GM21447 (cell line): ENCODE data around the gene CTDNEP1.

ENCODE experiments used
- ATAC-seq: cut with Tn5 transposase; IDR thresholded peaks from one replicate; pipeline ENCODE4 v1.9.1; 2021; ENCODE audit not compliant: unreplicated experiment

Gene CTDNEP1

DNA sequence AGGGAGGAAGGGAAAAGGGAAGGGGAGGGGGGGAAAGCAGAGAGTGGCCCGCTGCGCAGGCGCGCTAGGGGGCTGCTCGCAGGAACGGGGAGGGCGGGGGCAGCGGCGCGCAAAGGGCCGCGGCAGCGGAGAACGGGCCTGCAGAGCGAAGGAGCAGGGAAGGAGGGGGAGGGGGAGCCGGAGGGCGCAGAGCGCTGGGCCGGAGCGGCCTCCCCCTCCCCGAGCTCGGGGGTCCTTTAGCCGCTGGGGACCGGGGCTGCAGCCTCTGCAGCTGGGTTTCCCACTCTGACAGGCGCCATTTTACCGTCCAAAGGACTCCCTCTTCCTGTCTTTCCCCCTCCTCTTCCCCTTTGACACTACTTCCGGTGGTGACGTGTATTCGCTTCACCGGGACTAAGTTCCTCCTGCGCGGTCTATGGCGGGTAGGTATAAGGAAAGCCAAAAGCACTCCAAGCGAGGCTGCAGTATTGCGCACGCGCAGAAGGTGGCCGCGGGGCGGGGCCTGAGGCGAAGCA lies at the start of gene CTDNEP1:
TSS of gene CTDNEP1 (minus strand) at position 74 of the 515 bp plus-strand sequence. CDS start 438 bp downstream, outside the sequence.
- ATAC-seq = peak; percentile 85

DNA sequence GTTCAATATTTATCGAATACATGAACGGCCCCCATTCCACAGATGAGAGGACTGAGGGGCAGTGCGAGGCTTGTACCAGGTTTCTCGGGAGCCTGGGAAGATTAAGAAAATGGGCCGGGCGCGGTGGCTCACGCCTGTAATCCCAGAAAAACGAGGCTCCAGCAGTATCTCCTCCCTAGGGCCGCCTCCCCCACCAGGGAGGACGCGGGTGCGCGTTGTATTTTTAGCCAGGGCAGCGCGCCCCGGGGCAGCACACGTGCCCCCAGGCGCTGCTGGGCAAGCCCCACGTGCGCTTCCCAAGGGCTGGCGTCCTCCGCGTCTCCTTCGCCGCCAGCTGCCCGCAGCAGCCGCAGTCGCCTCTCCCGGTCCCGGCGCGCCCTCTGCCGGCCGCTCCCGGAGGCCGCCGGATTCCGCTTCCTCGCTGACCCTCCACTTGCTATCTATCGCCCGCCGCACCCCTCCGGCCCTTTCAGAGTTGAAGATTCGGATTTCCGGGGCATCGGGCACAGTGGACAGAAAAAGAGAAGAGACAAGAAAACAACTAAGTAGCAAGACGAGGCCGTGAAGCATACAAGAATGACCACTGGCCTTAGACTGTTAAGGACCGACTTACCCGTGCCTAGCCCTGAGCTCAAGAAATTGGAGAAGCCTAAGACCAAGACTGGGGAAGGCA lies 44.8 kb upstream of the CTDNEP1 start:
- ATAC-seq = no peak

DNA sequence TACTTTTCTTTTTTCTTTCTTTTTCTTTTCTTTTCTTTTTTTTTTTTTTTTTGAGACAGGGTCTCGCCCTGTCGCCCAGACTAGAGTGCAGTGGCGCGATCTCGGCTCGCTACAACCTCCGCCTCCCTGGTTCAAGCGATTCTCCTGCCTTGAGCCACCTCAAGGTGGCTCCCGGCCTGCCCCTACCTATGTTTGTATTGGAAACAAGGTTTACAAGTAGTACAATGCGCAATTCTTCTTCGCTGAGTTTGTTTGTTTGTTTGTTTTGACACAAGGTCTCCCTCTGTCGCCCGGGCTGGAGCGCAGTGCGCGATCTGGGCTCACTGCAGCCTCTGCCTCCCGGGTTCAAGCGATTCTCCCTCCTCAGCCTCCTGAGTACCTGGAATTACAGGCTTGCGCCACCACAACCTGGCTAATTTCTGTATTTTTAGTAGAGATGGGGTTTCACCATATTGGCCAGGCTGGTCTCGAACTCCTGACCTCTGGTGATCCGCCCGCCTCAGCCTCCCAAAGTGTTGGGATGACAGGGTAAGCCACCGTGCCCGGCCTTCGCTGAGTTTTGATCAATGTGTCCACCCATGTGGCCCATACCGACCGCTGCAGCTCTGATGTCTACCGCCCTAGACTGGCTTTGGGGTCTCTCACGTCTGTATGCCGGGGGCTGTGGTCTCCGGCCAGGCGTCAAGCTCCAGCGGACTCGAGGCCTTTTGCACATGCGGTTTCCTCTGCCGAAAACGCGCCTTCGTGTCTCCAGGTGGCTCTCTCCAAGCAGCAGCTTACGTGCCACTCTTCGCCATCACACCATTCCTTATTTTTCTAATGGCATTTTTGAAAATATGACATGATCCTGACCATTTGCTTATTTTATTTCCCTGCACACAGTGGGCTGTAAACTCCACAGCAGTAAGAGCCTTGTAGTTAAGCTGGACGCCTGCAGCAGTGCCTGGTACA lies 44.0 kb upstream of the CTDNEP1 start:
- no peak for ATAC-seq

DNA sequence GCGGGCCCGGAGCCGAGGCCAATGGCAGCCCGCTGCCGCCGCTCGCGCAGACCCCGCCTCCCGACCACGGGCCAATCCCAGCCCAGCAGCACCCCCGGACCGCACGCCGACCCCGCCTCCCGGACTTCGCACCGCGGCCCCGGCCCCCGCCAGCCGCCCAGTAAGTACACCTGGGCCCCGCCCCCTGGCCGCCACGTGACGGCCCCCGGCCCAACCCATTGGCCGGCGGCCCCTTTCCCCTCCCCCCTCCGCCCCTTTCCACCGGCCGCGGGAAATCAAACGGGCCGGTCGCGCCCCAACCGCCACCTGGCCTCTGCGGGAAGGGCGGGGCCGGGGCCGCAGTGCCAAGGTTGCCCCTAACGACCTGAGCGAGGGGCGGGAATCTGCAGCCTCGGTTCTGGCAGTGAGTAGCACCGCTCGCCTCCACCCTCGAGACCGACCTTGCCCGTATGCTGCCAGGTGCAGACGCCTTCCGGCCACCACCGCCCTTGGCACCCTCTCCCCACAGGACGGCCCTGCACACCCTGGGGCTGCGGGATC lies 43.1 kb upstream of the CTDNEP1 start, which contains the start of gene YBX2:
TSS of gene YBX2 (minus strand) at position 26 of the 540 bp plus-strand sequence. CDS start 139 bp downstream, outside the sequence.
- no peak for ATAC-seq

DNA sequence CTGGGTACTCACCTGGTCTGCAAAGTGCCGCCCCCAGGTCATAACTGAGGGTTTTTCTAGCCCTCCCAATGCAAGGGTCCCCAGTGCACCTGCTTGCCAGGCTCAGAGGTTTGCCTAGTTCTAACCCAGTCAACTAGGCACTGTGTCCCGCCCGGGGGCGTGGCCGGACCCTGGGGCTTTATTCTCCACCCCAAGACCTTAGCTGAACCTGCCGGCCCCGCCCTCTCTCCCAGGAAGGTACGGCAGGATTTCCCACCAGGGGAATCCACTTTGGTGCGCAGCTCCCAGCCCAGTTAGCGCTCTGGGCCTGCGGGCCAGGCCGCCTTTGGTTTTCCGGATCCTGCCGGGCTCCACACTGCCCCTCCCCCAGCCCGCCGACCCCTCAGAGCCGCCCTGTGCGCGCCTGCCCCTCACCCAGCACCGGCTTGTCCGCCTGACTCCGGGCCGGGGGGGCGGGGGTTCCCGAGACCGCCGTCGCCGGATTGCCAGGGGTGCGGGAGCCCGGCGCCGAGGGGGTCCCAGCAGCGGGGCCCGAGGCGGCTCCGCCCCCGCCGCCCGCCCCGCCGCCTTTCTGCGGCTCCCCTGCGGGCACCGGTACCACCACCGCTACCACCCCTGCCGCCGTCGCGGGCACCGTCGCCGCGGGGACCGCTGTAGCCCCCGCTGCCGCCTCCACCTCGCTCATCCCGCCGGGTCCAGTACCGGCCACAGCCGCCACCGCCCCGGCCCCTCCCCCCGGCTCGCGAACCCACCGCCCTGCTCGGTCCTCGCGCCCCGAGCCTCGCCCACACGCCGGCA lies 42.5 kb upstream of the CTDNEP1 start:
- no peak for ATAC-seq

DNA sequence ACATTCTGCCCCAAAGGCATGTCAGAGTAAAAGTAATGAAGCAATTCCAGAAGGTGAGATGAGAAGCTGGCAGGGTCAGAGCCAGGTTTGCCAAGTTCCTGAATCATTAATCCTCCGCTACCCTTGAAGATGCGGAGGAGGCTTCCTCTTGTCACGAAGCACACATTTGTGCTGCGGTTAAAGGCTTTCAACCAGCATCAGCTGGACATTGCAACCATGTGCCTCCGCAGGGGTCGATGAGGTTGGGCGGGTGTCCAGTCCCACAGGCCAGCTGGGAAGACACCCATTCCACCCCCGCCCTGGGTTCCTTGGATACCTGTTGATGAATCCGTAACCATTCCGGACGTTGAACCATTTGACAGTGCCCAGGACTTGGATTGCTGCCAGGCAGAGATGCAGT lies 41.6 kb upstream of the CTDNEP1 start:
- ATAC-seq = no peak

DNA sequence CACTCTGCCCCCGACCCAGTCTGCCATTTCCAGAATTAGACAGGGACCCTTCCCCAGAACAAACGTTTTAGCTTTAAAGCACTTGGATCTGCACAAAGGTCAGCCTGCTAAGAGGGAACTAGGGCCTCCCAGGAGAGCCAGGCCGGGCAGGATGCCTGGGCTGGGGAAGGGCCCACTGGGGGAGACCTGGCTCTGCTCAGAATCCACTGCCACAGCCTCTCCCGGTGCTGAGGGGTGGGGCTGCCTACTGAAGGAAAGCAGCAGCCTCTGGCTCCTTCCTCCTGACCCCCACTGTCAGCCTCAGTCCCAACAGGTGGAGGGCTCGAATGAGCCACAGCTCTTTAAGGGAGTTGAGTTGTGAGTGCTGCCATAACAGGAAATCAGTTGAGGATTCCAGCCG lies 41.2 kb upstream of the CTDNEP1 start:
- no peak for ATAC-seq

DNA sequence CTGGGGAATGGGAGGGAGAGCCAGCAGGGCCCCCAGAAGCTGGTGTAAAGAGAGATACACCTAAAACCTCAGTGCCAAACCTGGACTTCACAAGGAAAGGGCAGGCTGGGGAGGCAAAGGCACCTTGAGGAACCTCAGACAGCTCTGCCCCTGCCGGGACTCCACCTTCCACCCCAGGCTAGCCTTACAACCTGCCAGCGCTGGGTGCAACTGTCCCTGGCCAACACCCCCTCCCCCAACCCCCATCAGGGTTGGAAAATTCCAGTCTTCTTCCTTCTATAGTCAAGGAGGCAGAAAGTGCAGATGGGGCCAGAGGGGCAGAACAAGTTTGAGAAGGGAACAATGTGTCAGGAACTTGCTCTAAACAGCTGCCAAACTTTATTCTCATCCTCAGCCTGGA lies 40.7 kb upstream of the CTDNEP1 start:
- no peak for ATAC-seq

DNA sequence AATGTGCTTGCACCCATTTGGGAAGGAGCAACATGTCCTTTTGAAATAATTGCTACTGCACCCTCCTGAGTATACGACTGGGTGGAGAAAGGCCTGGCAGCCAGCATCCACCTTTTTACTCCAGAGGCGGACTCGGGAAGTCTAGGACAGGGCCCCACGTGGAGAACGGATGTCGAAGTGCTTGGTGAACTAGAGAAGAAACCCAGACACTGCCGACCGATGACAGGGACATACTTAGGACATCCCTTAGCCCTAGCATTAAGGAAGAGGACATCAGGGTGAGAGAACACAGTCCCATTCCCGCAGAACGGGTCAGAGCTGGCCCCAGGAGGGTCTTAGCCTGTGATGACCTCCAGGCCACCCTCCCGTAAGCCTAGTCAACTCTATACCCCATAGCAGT lies 39.2 kb upstream of the CTDNEP1 start:
- no peak for ATAC-seq

DNA sequence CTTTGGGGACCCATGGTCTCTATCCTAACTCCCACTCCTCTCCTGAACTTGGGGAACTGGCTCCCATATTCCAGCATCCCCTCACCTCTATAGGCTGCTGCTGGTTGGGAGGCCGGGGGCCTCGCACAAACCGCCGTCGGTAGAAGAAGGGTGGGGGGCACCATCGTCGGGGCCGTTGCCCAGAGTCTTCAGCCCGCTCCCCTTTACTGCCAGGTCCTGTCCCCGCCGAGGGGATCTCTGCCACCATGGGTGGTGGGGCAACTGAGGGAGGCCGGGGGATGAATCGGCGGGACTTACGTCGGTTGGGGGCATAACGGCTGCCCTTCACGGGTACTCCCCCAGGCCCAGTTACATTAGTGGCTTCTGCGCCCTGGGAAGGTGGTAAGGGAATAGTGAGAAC lies 38.6 kb upstream of the CTDNEP1 start:
- ATAC-seq = no peak

DNA sequence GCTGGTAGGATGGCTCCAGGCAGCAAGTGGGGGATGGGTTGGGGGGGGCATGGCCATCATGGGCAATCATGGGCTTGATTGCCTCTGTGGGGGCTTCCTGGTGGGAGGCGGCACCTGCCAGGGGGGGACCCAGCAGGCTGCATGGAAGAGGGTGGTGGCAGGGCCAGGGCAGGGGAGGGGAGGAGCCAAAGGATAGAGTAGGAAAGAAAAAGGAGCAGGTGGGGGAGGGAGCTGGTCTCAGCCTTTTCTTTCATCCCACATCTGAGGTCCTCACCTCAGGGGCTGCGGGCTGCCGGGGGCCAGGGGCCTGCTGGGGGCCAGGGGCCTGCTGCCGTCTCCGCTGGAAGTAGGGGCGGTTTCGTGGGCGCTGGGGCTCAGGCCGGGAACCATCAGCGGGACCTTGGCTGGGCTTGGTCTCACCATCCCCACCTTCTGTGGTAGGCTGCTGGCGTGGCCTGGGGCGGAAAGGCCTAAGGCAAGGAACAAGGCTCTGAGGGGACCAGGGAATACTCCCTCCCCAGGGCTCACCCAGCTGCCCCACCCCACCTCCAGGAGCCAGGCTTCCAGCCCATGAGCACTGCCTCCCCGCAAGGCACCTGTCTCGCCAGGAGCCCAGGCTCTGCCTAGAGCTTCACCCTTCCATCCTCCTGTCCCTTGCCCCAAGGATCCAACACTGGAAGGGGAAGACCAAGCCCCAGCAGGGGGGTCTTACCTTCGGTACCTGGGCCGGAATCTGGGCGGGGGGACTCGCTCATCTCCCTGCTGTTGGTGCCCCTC lies 37.9 kb upstream of the CTDNEP1 start:
- ATAC-seq = no peak

DNA sequence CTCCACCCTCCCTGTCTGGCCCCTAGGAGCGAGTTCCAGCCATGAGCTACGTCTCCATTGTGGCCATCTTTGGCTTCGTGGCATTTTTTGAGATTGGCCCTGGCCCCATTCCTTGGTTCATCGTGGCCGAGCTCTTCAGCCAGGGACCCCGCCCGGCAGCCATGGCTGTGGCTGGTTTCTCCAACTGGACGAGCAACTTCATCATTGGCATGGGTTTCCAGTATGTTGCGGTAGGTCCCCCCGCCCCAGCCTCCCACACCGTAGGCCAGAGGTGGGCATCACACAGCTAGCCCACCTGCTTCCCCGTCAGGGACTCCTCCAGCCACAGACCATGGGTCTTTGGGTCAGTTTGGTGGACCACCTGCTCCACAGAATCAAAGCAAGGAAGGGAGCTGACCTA lies 34.1 kb upstream of the CTDNEP1 start:
- no peak for ATAC-seq

DNA sequence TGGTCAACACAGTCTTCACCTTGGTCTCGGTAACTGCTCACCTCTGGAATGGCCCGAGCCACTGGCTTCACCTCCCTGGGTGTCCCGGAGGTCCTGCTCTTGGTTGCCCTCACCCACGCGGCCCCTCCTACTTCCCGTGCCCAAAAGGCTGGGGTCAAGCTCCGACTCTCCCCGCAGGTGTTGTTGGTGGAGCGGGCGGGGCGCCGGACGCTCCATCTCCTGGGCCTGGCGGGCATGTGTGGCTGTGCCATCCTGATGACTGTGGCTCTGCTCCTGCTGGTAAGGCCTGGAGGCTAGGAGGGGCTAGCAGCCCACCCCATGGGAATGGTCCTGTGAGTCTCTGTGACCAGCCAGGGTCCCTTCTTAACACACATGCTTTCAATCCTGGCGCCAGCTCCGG lies 33.4 kb upstream of the CTDNEP1 start:
- no peak for ATAC-seq

DNA sequence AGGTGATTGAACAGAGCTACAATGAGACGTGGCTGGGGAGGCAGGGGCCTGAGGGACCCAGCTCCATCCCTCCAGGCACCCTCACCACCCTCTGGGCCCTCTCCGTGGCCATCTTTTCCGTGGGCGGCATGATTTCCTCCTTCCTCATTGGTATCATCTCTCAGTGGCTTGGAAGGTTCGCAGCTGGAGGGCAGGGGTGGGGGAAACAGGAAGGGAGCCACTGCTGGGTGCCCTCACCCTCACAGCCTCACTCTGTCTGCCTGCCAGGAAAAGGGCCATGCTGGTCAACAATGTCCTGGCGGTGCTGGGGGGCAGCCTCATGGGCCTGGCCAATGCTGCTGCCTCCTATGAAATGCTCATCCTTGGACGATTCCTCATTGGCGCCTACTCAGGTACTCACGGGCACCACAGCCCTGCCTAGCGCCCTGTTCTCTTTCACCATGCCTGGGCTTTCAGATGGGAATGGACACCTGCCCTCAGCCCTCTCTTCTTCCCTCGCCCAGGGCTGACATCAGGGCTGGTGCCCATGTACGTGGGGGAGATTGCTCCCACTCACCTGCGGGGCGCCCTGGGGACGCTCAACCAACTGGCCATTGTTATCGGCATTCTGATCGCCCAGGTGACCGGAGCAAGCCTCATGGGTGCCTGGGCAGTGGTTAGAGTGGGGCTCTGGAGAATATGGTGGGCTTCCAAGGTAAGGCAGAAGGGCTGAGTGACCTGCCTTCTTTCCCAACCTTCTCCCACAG lies 32.1 kb upstream of the CTDNEP1 start:
- ATAC-seq = no peak

DNA sequence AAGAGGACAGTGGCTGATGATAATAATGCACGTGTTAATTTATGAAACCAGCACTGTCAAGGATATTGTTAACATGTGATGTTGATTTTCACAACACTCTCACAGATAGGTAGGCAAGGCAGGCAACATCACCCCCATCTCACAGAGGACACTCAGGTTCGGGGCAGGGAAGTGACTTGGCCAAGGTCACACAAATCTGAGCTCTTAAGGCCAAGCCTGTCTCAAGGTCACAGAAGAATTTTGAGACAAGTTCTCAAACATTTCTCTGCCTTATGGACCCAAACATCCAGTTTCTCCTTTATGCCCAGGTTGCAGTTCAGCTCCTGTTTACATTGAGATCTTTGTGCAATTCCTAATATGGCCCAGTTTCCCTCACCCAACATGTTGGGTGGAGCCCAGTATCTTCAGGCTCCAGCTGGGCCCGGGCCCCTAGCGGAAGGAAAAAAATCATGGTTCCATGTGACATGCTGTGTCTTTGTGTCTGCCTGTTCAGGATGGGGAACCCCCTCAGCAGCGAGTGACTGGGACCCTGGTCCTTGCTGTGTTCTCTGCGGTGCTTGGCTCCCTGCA lies 31.3 kb upstream of the CTDNEP1 start:
- no peak for ATAC-seq

DNA sequence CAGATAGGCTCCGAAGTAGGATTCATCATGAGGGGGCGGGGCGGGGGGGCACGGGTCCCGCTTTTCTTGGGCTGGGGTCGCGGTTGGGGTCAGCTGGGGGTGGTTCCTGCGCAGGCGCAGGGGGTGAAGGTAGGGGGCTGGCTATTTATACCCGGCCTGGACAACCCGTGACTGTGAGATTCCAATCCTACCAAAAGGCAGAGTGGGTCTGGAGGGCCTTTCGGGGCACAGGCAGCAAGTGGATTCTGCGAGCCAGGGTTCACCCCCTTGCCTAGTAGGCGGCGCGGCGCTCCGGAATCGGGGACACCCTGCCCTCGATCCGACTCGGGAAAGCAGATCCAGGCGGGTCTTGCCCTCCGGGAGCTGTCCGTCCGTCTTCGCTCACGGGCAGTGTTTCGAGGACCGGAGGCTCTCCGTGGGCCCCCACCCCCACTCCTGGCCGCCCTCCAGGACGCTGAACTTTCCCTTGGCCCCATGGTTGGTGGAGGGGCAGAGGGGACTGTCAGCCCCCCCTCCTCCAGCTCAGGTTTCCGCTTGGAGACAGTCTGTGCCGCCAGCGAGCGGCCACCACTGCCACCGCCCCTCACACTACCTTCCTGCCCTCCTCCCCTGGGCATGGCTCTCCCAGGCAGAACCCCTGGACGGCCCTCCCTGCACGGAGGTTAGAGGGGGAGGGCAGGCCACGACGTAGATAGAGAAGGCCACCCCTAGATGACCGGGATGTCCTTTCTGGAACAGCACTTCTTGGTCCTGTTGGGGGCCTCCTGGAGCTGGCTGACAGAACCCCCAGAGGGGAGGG lies 30.6 kb upstream of the CTDNEP1 start:
- ATAC-seq = no peak

DNA sequence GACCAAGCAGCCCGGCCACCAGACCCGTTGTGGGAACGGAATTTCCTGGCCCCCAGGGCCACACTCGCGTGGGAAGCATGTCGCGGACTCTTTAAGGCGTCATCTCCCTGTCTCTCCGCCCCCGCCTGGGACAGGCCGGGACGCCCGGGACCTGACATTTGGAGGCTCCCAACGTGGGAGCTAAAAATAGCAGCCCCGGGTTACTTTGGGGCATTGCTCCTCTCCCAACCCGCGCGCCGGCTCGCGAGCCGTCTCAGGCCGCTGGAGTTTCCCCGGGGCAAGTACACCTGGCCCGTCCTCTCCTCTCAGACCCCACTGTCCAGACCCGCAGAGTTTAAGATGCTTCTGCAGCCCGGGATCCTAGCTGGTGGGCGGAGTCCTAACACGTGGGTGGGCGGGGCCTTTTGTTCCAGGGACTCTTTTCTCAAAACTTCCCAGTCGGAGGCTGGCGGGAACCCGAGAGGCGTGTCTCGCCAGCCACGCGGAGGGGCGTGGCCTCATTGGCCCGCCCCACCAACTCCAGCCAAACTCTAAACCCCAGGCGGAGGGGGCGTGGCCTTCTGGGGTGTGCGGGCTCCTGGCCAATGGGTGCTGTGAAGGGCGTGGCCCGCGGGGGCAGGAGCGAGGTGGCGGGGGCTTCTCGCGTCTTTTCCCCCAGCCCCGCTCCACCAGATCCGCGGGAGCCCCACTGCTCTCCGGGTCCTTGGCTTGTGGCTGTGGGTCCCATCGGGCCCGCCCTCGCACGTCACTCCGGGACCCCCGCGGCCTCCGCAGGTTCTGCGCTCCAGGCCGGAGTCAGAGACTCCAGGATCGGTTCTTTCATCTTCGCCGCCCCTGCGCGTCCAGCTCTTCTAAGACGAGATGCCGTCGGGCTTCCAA lies 29.8 kb upstream of the CTDNEP1 start, which contains the start of gene SLC2A4:
TSS of gene SLC2A4 (plus strand) at position 645 of the 879 bp plus-strand sequence. CDS start at position 862, 217 bp downstream.
- ATAC-seq = peak; percentile 52
